ENCODE measurements around the gene HOXC9. TPM values are rescaled to one million over a fixed set of nuclear protein-coding genes. Genes with fewer than 3 reads are reported as not detected.

Gene HOXC9
- total RNA-seq, 1 donor from 2014 or later = not detected

DNA sequence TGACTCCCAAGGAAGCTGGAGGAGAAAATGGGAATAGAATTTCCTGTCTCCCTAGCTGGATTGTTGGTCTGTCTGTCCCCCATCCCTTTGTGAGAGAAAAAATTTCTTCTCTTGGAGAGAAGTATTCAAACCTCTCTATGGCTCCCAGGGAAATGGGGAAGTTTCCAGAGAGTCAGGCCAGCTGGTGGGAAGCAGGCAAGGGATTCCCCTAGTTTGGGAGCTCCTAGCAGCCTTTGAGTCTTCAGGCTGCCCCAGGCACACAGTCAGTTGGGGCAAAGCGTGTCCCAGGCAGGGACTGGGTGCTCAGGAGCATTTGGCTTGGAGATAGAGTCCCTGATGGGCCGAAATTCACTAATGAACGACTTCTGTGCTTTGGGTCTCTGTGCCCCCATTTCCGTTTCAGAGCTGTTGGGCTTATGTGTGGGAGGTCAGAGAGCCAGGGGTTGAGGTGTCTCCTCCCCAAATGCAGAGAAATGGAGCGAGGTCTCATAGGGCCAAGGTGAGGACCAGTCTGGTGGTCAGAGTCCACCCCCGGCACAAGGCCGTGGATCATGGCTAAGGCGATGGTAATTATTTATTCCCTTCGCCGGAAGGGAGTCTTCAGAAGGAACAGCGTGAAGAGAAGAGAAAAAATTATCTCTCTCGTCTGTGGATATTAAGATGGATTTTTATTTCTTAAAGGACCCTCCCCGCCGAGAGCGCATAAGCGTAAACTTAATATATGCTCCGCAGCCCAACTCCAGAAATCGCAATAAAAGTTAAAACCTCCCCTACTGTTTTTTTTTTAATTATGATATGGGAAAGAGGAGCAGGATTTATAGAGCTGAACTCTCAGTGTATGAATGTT lies 6.6 kb upstream of the HOXC9 start:
- ChIA-PET POLR2A (no interaction called here), CTCF (interaction anchor here (0.7 to 1.2 kb wide), 2 partner anchors 39 to 208 kb away, joined by 3 read pairs; no protein-coding TSS in a partner anchor)
- peaks cover 83% of the 10 kb centered on the region for H3K27me3 Mint-ChIP-seq
- H3K4me1 Mint-ChIP-seq = peaks cover 39% of the 10 kb centered on the region
- H3K27ac Mint-ChIP-seq = peak overlapping the region; percentile 20
- H3K4me3 Mint-ChIP-seq = peak overlapping the region; percentile 35
- H3K36me3 Mint-ChIP-seq (ENCODE audit: low read depth) = peaks cover 1% of the 10 kb centered on the region
- ATAC-seq (ENCODE audit: low read depth) = no peak
- no peak for DNase-seq
- TF ChIP-seq, protein P1, sequence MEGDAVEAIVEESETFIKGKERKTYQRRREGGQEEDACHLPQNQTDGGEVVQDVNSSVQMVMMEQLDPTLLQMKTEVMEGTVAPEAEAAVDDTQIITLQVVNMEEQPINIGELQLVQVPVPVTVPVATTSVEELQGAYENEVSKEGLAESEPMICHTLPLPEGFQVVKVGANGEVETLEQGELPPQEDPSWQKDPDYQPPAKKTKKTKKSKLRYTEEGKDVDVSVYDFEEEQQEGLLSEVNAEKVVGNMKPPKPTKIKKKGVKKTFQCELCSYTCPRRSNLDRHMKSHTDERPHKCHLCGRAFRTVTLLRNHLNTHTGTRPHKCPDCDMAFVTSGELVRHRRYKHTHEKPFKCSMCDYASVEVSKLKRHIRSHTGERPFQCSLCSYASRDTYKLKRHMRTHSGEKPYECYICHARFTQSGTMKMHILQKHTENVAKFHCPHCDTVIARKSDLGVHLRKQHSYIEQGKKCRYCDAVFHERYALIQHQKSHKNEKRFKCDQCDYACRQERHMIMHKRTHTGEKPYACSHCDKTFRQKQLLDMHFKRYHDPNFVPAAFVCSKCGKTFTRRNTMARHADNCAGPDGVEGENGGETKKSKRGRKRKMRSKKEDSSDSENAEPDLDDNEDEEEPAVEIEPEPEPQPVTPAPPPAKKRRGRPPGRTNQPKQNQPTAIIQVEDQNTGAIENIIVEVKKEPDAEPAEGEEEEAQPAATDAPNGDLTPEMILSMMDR (IDR thresholded peaks at IDR 0.05) = no peak
- H3K9me3 Mint-ChIP-seq = peaks cover 2% of the 10 kb centered on the region
- intact Hi-C loops (cut with micrococcal nuclease) = loop anchor here (2.0 kb wide), 1 partner anchor 19 kb away; the partner anchor contains the start of gene HOTAIR

GRCh38 chr12:53994009-53994263 lies 6.0 kb upstream of the HOXC9 start:
- peak overlapping the region; percentile 35 for H3K4me3 Mint-ChIP-seq
- ChIA-PET POLR2A (no interaction called here), CTCF (no interaction called here)
- peaks cover 83% of the 10 kb centered on the region for H3K27me3 Mint-ChIP-seq
- intact Hi-C loops (cut with micrococcal nuclease) = loop anchor here (2.0 kb wide), 1 partner anchor 19 kb away; the partner anchor contains the start of gene HOTAIR
- TF ChIP-seq, protein P1 (IDR thresholded peaks at IDR 0.05) = no peak
- peaks cover 2% of the 10 kb centered on the region for H3K9me3 Mint-ChIP-seq
- peaks cover 1% of the 10 kb centered on the region for H3K36me3 Mint-ChIP-seq (ENCODE audit: low read depth)
- peak overlapping the region; percentile 20 for H3K27ac Mint-ChIP-seq
- ATAC-seq (ENCODE audit: low read depth) (no peak), DNase-seq (no peak)
- H3K4me1 Mint-ChIP-seq = peaks cover 38% of the 10 kb centered on the region

GRCh38 chr12:53994264-53995001 lies 5.5 kb upstream of the HOXC9 start:
- H3K27me3 Mint-ChIP-seq = peaks cover 80% of the 10 kb centered on the region
- TF ChIP-seq, protein P1 (IDR thresholded peaks at IDR 0.05) = no peak
- DNase-seq (no peak), ATAC-seq (ENCODE audit: low read depth) (no peak)
- peak overlapping the region; percentile 20 for H3K27ac Mint-ChIP-seq
- H3K4me3 Mint-ChIP-seq = peak overlapping the region; percentile 82
- peaks cover 34% of the 10 kb centered on the region for H3K4me1 Mint-ChIP-seq
- ChIA-PET POLR2A (interaction anchor here (0.6 kb wide), 1 partner anchor 198 kb away, joined by 3 read pairs; no protein-coding TSS in a partner anchor), CTCF (no interaction called here)
- peaks cover 2% of the 10 kb centered on the region for H3K9me3 Mint-ChIP-seq
- intact Hi-C loops (cut with micrococcal nuclease) = loop anchor here (2.0 to 5.0 kb wide), 3 partner anchors 20 to 42 kb away; partner anchors contain the start of genes HOTAIR, HOXC12 and HOXC5
- H3K36me3 Mint-ChIP-seq (ENCODE audit: low read depth) = peaks cover 1% of the 10 kb centered on the region

DNA sequence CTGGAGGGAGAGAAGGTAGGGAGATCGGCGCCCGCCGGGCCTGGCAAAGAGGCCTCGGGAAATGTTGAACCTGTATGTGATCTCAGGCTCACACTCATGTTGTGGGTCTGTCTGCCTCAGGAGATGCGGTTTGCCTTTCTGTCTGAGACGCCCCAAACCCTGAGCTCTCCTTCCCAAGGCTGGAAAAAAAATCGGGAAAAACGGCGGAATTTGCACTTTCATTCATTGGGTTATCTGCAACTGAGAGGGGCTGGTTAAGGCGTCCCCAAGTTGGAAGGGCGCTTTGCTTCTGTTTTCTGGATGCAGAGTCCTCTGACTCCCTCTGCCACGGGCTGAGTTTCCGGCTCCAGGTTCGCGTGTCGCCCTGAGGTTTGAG lies 5.0 kb upstream of the HOXC9 start:
- Mint-ChIP-seq H3K9me3 (peaks cover 2% of the 10 kb centered on the region), H3K27ac (no peak overlapping the region), H3K27me3 (peaks cover 79% of the 10 kb centered on the region), H3K4me1 (peaks cover 33% of the 10 kb centered on the region), H3K4me3 (peak overlapping the region; percentile 82), H3K36me3 (ENCODE audit: low read depth) (peaks cover 1% of the 10 kb centered on the region)
- ATAC-seq (ENCODE audit: low read depth) (peak; percentile 25), DNase-seq (no peak)
- TF ChIP-seq, protein P1 (IDR thresholded peaks at IDR 0.05) = no peak
- ChIA-PET CTCF (interaction anchor here (1.7 kb wide), 1 partner anchor 10 kb away, joined by 6 read pairs; no protein-coding TSS in a partner anchor), POLR2A (interaction anchor here (0.6 kb wide), 1 partner anchor 197 kb away, joined by 3 read pairs; no protein-coding TSS in a partner anchor)
- intact Hi-C loops (cut with micrococcal nuclease) = loop anchor here (2.0 to 5.0 kb wide), 3 partner anchors 20 to 43 kb away; partner anchors contain the start of genes HOTAIR, HOXC12 and HOXC5

All from activated B cell treated with CpG ODN at 0.5 μM for 24 hours (primary cell).